Stimulated activated CD4-positive, alpha-beta T cell treated with anti-CD3 and anti-CD28 coated beads, Interleukin-2, amount 100 ng/mL, for 48 hours (primary cell): ENCODE data around the gene ST7.
"Not testable (repeated sequence)": the region's sequence is repeated elsewhere in the genome, so short reads cannot be mapped to it uniquely, and the experiment has no call there.

Experiments
- DNase-seq, 2 donors: peaks; one replicate each; pipeline ENCODE4 v3.0.0-alpha.2; 2020

Gene ST7

DNA sequence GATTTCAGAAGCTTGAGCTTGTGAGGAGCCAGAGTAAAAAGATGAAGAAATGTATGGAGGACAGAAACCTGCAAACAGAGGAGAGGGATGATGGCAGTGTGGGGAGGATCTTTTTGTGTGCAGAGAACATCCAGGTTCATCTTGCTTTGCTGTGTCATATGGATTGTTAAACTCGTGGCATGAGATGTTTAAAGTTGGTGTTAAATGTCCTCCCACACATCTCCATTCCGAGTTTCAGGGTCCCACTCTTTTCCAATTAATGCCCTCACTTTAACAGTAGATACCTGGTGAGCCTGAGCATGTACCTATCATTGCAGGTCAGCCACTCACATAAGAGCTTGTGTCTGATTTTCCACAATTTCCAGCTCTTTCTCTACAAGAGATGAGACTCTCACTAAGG is 147.7 kb downstream of the ST7 start:
- no peak for DNase-seq

- DNase-seq, result peak; percentile 25 to 36
Measured at GRCh38 chr7:117110480-117111315, 157.4 kb downstream of the ST7 start.

DNA sequence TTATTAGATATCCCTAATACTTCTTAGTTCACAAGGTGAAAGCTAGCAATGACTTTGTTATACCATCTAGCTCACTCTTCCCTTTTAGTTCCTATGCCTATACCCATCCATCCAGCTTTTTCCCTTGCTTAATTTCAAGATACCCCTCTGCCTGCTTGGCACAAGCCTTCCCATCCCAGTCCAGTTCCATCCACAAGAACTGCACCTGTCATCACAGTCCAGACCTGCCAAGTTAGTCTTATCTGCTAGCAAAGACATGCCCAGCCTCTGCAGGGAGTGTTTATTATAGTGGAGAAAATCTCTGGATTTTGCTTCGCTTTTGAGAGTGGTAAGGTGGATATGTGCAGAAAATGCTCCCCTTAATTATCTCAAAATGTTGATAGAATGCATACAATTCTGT is 158.2 kb downstream of the ST7 start:
- no peak for DNase-seq

DNA sequence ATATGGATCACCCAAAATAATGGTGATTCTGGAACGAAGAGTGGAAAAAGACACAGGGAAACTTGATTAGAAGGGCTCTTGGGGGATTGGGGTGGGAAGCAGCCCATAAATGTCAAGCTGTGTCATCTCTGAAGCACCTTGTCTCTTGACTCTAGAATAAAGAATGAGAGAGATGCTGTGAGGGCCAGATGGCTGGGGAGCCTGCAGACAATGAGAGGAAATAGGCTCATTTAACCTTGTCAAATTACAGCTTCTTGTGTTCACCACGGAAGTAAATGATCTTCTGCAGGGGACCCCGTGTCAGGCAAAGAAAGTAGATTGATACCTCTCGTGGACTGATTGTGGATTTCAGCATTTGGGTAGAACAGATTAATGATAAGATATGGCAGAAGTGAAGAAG is 159.3 kb downstream of the ST7 start:
- no peak for DNase-seq

GRCh38 chr7:117113871-117114270 is 160.6 kb downstream of the ST7 start:
- no peak for DNase-seq

DNA sequence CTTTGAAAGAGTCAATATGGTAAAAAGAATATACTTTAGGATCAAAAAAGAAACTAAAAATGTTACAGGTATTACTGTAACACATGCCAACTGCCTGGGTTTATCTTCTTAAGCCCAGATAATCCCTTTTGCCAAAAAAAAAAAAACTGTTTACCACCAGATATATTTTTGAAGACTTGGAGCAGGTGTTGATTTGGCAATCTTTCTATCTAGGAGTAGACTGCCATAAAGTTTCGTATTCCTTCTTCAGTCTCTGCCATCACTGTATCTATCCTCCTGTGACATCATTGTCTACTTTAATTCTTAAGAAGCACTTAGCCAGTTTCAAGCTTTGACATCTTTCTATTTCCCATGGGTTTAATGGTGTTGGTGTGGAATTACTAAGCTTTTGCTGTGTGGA is 161.0 kb downstream of the ST7 start:
- DNase-seq, result no peak

- no peak for DNase-seq
Measured at GRCh38 chr7:117116211-117116610, 162.9 kb downstream of the ST7 start.

GRCh38 chr7:117117172-117117571 is 163.9 kb downstream of the ST7 start:
- DNase-seq, result no peak

DNA sequence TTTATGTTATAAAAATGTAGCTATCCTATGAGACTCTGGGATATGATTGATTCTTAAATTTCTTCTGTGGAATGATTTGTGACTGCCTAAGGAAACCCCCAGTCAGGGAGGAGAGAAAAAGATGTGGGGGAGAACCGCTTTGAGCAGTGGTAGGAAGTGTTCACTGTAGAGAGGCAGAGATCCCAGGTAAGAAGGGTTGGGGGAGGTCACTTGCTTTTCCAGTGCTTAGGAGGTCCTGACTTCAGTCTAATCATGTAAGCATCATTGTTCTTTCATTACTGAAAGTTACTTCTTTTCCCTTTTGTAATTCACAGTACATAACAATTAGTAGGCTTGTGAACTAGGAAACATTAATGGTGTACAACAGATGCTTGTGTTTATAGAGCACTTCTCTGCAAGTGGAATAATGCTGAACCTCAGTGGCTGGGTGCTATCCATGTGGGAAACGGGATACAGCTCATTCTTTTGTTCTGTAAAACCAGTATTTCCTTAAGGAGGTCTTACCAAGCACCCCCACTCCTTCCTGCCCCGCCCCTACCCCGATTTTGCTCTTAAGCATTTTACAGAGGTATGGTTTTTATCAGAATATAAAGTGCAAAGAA is 165.4 kb downstream of the ST7 start:
- no peak for DNase-seq

GRCh38 chr7:117119192-117119924 is 166.1 kb downstream of the ST7 start:
- peak; percentile 73 to 83 for DNase-seq

- not testable (repeated sequence) for DNase-seq
Measured at GRCh38 chr7:117120321-117120720, 167.0 kb downstream of the ST7 start.

GRCh38 chr7:117122036-117122435 is 168.7 kb downstream of the ST7 start:
- not testable (repeated sequence) for DNase-seq

GRCh38 chr7:117122536-117122935 is 169.2 kb downstream of the ST7 start:
- no peak for DNase-seq

GRCh38 chr7:117123311-117123926 is 170.1 kb downstream of the ST7 start:
- no peak for DNase-seq

DNA sequence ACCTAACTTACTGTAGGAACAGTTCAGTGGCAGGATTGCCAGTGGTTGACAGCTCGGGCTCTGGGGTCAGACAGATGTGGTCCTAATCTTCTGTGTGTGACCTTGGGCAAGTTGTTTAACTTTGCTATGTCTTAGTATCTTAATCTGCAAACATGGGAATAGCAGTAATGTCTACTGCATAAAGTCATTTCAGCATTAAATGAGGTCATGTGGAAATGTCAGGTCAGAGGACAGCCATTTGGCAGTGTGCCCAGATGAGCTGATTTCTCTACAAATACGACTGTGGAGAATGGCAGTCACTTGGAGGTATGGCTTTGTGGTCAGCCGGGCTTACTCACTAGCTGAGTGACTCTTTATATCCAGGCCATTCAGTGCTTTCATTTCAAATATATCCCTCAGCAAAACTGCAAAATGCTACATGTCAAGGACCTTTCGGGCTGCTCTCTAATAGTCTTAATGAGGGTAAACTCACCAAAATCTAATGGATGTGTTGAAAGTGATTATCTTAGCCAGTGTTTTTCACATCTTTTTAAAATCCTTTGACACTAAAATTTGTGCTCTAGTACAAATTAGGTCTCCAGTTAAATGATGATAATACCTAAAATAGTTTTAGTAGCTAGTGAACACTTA is 171.4 kb downstream of the ST7 start:
- peak; percentile 68 to 73 for DNase-seq

- DNase-seq, result no peak
Measured at GRCh38 chr7:117126676-117127075, 173.4 kb downstream of the ST7 start.

- DNase-seq, result peak; percentile 23 to 43
Measured at GRCh38 chr7:117127585-117128168, 174.4 kb downstream of the ST7 start.

DNA sequence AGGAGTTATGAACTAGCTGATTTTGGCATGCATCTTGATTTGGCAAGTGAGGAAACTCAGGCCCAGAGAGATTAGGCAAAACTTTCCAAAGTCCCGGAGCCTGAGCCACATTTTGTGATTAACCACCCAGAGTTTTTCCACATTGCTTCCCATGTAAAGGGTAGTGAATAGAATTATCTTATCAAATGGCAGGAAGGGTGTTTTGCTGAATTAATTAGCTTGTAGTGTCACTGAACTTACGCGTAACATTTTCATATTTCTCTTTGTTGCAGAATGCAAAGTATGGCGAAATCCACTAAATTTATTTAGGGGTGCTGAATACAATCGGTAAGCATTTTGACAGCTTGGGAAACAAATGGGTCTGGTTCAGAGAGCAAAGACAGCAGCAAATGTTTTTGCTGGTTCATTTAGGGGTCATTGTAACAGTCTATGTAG is 176.2 kb downstream of the ST7 start:
- DNase-seq, result no peak

DNA sequence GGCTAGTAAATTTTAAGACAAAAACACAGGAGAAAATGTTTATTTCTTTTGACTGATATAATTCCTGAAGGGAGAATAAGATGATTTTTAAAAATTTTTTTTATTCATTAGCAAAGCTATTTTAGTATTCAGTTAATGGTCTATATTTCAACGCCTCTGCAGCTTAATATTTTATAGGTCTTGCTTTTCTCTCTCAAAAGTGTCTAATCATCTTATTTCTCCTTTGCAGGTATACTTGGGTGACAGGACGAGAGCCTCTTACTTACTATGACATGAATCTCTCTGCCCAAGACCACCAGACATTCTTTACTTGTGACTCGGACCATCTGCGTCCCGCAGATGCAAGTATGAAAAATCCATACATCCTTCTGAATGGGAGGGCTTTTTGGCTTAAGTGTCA is 177.0 kb downstream of the ST7 start:
- DNase-seq, result no peak

- no peak for DNase-seq
Measured at GRCh38 chr7:117132321-117133120, 179.2 kb downstream of the ST7 start.

GRCh38 chr7:117133125-117133524 is 179.8 kb downstream of the ST7 start:
- no peak for DNase-seq

DNA sequence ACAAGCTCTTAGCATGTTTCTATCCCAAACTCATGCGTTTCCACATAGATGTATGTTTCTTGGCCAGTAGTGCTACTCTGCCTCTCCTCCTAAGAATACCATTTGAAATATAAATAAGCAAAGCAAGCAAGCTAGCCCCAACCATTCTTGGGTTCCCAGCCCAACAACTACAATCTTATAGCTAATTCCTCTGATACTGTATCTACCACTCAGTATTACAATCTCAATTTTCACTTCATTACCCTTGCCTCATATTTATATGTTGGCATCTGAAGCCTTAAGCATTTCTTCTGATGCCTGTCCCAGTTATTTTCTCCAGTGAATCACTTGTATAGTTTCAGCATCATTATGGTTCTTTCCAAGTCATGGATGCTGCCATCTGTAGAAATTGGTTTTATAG is 181.1 kb downstream of the ST7 start:
- DNase-seq, result no peak
